Stomach (tissue), 4 donors: Measurements from ENCODE around the gene IL17REL.

ENCODE experiments used
- CTCF ChIP-seq, 7 experiments: fragments of 450-650 bp in 4 of 7; fragments of 200-600 bp in 3 of 7; sonication (generic) in 3 of 7; IDR thresholded peaks; one replicate each; pipeline ENCODE4 v1.5.1; 2016 to 2019; ENCODE audit warnings: antibody characterized with exemption in 7 of 7, control low read depth in 2 of 7, mild to moderate bottlenecking in 1 of 7
- EP300 ChIP-seq: sonication (generic); formaldehyde crosslinking; IDR thresholded peaks from one replicate; pipeline ENCODE4 v1.6.1; 2017; ENCODE audit warnings: antibody characterized with exemption
- POLR2A ChIP-seq, 4 donors: fragments of 450-650 bp; IDR thresholded peaks; one replicate each; pipeline ENCODE4 v1.6.1; 2016; ENCODE audit warnings: antibody characterized with exemption in 4 of 4, control low read depth in 2 of 4, mild to moderate bottlenecking in 1 of 4, moderate library complexity in 1 of 4
- POLR2AphosphoS5 ChIP-seq, 3 donors: sonication (generic); formaldehyde crosslinking; IDR thresholded peaks; one replicate each; pipeline ENCODE4 v1.6.1; 2016; ENCODE audit warnings: antibody characterized with exemption in 3 of 3

GRCh38 chr22:49976439-49977175 lies 36.0 kb downstream of the IL17REL start:
- no peak for TF ChIP-seq POLR2A (IDR thresholded peaks at IDR 0.05)
- TF ChIP-seq CTCF (IDR thresholded peaks at IDR 0.05), result no peak
- TF ChIP-seq EP300, result no peak
- no peak for TF ChIP-seq POLR2AphosphoS5 (IDR thresholded peaks at IDR 0.05)
